CD4-positive, alpha-beta T cell treated with Interferon gamma for 1 hour (primary cell): ENCODE data around the gene KRTAP20-3.

Experiments used
- DNase-seq: peaks from one replicate; pipeline ENCODE4 v3.0.0-alpha.2; 2020

KRTAP20-3 gene

GRCh38 chr21:30642564-30642963, at the start of gene KRTAP20-3:
KRTAP20-3 (plus strand) TSS chr21:30642864.
- no peak for DNase-seq

- no peak for DNase-seq
These were observed 43.9 kb upstream of the KRTAP20-3 start, which contains the start of gene KRTAP6-2 for GRCh38 chr21:30598802-30599201. KRTAP6-2 (minus strand) TSS chr21:30598902; CDS start chr21:30598874, 28 bp downstream.

GRCh38 chr21:30600787-30601186, 41.9 kb upstream of the KRTAP20-3 start, which contains the start of gene KRTAP22-1:
KRTAP22-1 (plus strand) TSS chr21:30601087.
- DNase-seq = no peak

GRCh38 chr21:30605968-30606367, 36.7 kb upstream of the KRTAP20-3 start:
- no peak for DNase-seq

- DNase-seq = no peak
These were observed 30.5 kb upstream of the KRTAP20-3 start for GRCh38 chr21:30612132-30612531.

- no peak for DNase-seq
These were observed 28.8 kb upstream of the KRTAP20-3 start, which contains the start of gene KRTAP6-1 for GRCh38 chr21:30613836-30614235. KRTAP6-1 (minus strand) TSS chr21:30613930; CDS start chr21:30613904, 26 bp downstream.

- no peak for DNase-seq
These were observed 27.5 kb upstream of the KRTAP20-3 start for GRCh38 chr21:30615199-30615598.

GRCh38 chr21:30616125-30616524, 26.5 kb upstream of the KRTAP20-3 start, which contains the start of gene KRTAP20-1:
KRTAP20-1 (plus strand) TSS chr21:30616425; CDS start chr21:30616455, 30 bp downstream.
- DNase-seq = no peak

GRCh38 chr21:30620080-30620479, 22.6 kb upstream of the KRTAP20-3 start:
- no peak for DNase-seq

- DNase-seq = no peak
These were observed 22.1 kb upstream of the KRTAP20-3 start, which contains the start of gene KRTAP20-4 for GRCh38 chr21:30620522-30620921. KRTAP20-4 (plus strand) TSS chr21:30620627.

- no peak for DNase-seq
These were observed 19.3 kb upstream of the KRTAP20-3 start for GRCh38 chr21:30623362-30623761.

GRCh38 chr21:30625449-30626165, 17.1 kb upstream of the KRTAP20-3 start:
- DNase-seq = no peak

- no peak for DNase-seq
These were observed 14.6 kb upstream of the KRTAP20-3 start for GRCh38 chr21:30628109-30628508.

- DNase-seq = no peak
These were observed 13.5 kb upstream of the KRTAP20-3 start for GRCh38 chr21:30629200-30629599.

GRCh38 chr21:30634906-30635305, 7.8 kb upstream of the KRTAP20-3 start, which contains the start of gene KRTAP20-2:
KRTAP20-2 (plus strand) TSS chr21:30635206; CDS start chr21:30635264, 58 bp downstream.
- no peak for DNase-seq

- DNase-seq = no peak
These were observed 4.0 kb upstream of the KRTAP20-3 start for GRCh38 chr21:30638686-30639085.

- DNase-seq = no peak
These were observed 4.3 kb downstream of the KRTAP20-3 start for GRCh38 chr21:30646904-30647414.

GRCh38 chr21:30652891-30653290, 10.2 kb downstream of the KRTAP20-3 start:
- no peak for DNase-seq

GRCh38 chr21:30668776-30669175, 26.1 kb downstream of the KRTAP20-3 start:
- no peak for DNase-seq

GRCh38 chr21:30672985-30673650, 30.5 kb downstream of the KRTAP20-3 start:
- no peak for DNase-seq

- DNase-seq = no peak
These were observed 31.6 kb downstream of the KRTAP20-3 start for GRCh38 chr21:30674312-30674711.

- DNase-seq = no peak
These were observed 34.1 kb downstream of the KRTAP20-3 start for GRCh38 chr21:30676737-30677136.

GRCh38 chr21:30680586-30680985, 37.9 kb downstream of the KRTAP20-3 start:
- DNase-seq = no peak

- DNase-seq = no peak
These were observed 41.8 kb downstream of the KRTAP20-3 start for GRCh38 chr21:30684506-30684905.
